ENCODE results near the gene LRRD1. TPM values are rescaled to one million over a fixed set of nuclear protein-coding genes. Genes with fewer than 3 reads are reported as not detected.
"Not testable (repeated sequence)": the region's sequence is repeated elsewhere in the genome, so short reads cannot be mapped to it uniquely, and the experiment has no call there.

LRRD1 gene
- total RNA-seq, 2 experiments from 2014 or later: not detected

GRCh38 chr7:92177362-92177761 lies 1.6 kb downstream of the LRRD1 start:
- H3K27me3 Mint-ChIP-seq: peaks cover 6% of the 10 kb centered on the region
- ATAC-seq (no peak), DNase-seq (no peak)
- ChIA-PET POLR2A (no interaction called here), CTCF (interaction anchor here (0.7 to 1.6 kb wide), 2 partner anchors 15 to 871 kb away, joined by 3 to 6 read pairs; no protein-coding TSS in a partner anchor)
- peaks cover 7% of the 10 kb centered on the region for H3K4me1 Mint-ChIP-seq
- H3K4me3 Mint-ChIP-seq: no peak overlapping the region
- H3K36me3 Mint-ChIP-seq (ENCODE audit: low read depth): no peaks in the 10 kb centered on the region
- no peaks in the 10 kb centered on the region for H3K9me3 Mint-ChIP-seq (ENCODE audit: low read depth)
- intact Hi-C loops (cut with DNase I, micrococcal nuclease): loop anchor here in 1 of 2 experiments (5.0 kb wide), 1 partner anchor 285 kb away; no protein-coding TSS in a partner anchor
- H3K27ac Mint-ChIP-seq: no peak overlapping the region

- H3K36me3 Mint-ChIP-seq (ENCODE audit: low read depth); H3K9me3 Mint-ChIP-seq (ENCODE audit: low read depth); H3K4me1 Mint-ChIP-seq; POLR2A ChIA-PET; DNase-seq; H3K27me3 Mint-ChIP-seq; intact Hi-C loops (cut with DNase I, micrococcal nuclease); CTCF ChIA-PET; H3K27ac Mint-ChIP-seq; H3K4me3 Mint-ChIP-seq; ATAC-seq: not testable (repeated sequence)
Observed at GRCh38 chr7:92169529-92169928, 9.4 kb downstream of the LRRD1 start.

- POLR2A ChIA-PET: no interaction called here
- intact Hi-C loops (cut with DNase I, micrococcal nuclease): no loop called here
- Mint-ChIP-seq H3K4me1 (no peaks in the 10 kb centered on the region), H3K4me3 (no peak overlapping the region), H3K27me3 (peaks cover 9% of the 10 kb centered on the region), H3K9me3 (ENCODE audit: low read depth) (no peaks in the 10 kb centered on the region), H3K36me3 (ENCODE audit: low read depth) (no peaks in the 10 kb centered on the region), H3K27ac (no peak overlapping the region)
- DNase-seq (no peak), ATAC-seq (no peak)
- CTCF ChIA-PET: interaction anchor here (1.9 kb wide), 1 partner anchor 16 kb away, joined by 6 read pairs; no protein-coding TSS in a partner anchor
Observed at GRCh38 chr7:92161271-92161670, 17.7 kb downstream of the LRRD1 start.

- Mint-ChIP-seq H3K27me3 (peaks cover 9% of the 10 kb centered on the region), H3K27ac (no peak overlapping the region), H3K4me1 (no peaks in the 10 kb centered on the region), H3K4me3 (no peak overlapping the region), H3K9me3 (ENCODE audit: low read depth) (no peaks in the 10 kb centered on the region), H3K36me3 (ENCODE audit: low read depth) (no peaks in the 10 kb centered on the region)
- DNase-seq: no peak
- ChIA-PET CTCF (interaction anchor here (0.9 kb wide), 1 partner anchor 51 kb away, joined by 3 read pairs; no protein-coding TSS in a partner anchor), POLR2A (no interaction called here)
- ATAC-seq: no peak
- intact Hi-C loops (cut with DNase I, micrococcal nuclease): no loop called here
Observed at GRCh38 chr7:92158660-92159575, 20.0 kb downstream of the LRRD1 start.

GRCh38 chr7:92156990-92157389 lies 22.0 kb downstream of the LRRD1 start:
- no peak overlapping the region for H3K4me3 Mint-ChIP-seq
- no peak for DNase-seq
- H3K36me3 Mint-ChIP-seq (ENCODE audit: low read depth): no peaks in the 10 kb centered on the region
- CTCF ChIA-PET: interaction anchor here (0.7 kb wide), 1 partner anchor 290 kb away, joined by 3 read pairs; the partner anchor contains the start of gene GATAD1
- H3K27me3 Mint-ChIP-seq: peaks cover 6% of the 10 kb centered on the region
- POLR2A ChIA-PET: no interaction called here
- no peak for ATAC-seq
- intact Hi-C loops (cut with DNase I, micrococcal nuclease): no loop called here
- no peaks in the 10 kb centered on the region for H3K4me1 Mint-ChIP-seq
- H3K9me3 Mint-ChIP-seq (ENCODE audit: low read depth): no peaks in the 10 kb centered on the region
- H3K27ac Mint-ChIP-seq: no peak overlapping the region

GRCh38 chr7:92155108-92155739 lies 23.7 kb downstream of the LRRD1 start:
- intact Hi-C loops (cut with DNase I, micrococcal nuclease): no loop called here
- Mint-ChIP-seq H3K4me3 (no peak overlapping the region), H3K9me3 (ENCODE audit: low read depth) (no peaks in the 10 kb centered on the region), H3K27ac (no peak overlapping the region), H3K36me3 (ENCODE audit: low read depth) (no peaks in the 10 kb centered on the region), H3K27me3 (peaks cover 2% of the 10 kb centered on the region), H3K4me1 (no peaks in the 10 kb centered on the region)
- ChIA-PET CTCF (interaction anchor here (0.5 kb wide), 1 partner anchor 361 kb away, joined by 3 read pairs; no protein-coding TSS in a partner anchor), POLR2A (no interaction called here)
- DNase-seq: no peak
- ATAC-seq: no peak

GRCh38 chr7:92150450-92151017 lies 28.4 kb downstream of the LRRD1 start:
- H3K9me3 Mint-ChIP-seq (ENCODE audit: low read depth): no peaks in the 10 kb centered on the region
- DNase-seq (no peak), ATAC-seq (no peak)
- H3K27ac Mint-ChIP-seq: no peak overlapping the region
- H3K4me1 Mint-ChIP-seq: no peaks in the 10 kb centered on the region
- no peaks in the 10 kb centered on the region for H3K27me3 Mint-ChIP-seq
- no peaks in the 10 kb centered on the region for H3K36me3 Mint-ChIP-seq (ENCODE audit: low read depth)
- CTCF ChIA-PET: no interaction called here
- intact Hi-C loops (cut with DNase I, micrococcal nuclease): no loop called here
- H3K4me3 Mint-ChIP-seq: no peak overlapping the region
- POLR2A ChIA-PET: no interaction called here

GRCh38 chr7:92149736-92150239 lies 29.2 kb downstream of the LRRD1 start:
- Mint-ChIP-seq H3K4me1 (no peaks in the 10 kb centered on the region), H3K9me3 (ENCODE audit: low read depth) (no peaks in the 10 kb centered on the region), H3K36me3 (ENCODE audit: low read depth) (no peaks in the 10 kb centered on the region), H3K27me3 (no peaks in the 10 kb centered on the region), H3K4me3 (no peak overlapping the region), H3K27ac (no peak overlapping the region)
- intact Hi-C loops (cut with DNase I, micrococcal nuclease): no loop called here
- no peak for ATAC-seq
- no peak for DNase-seq
- ChIA-PET CTCF (interaction anchor here (1.0 kb wide), 1 partner anchor 20 kb away, joined by 3 read pairs; no protein-coding TSS in a partner anchor), POLR2A (no interaction called here)

GRCh38 chr7:92143192-92143880 lies 35.6 kb downstream of the LRRD1 start:
- H3K4me3 Mint-ChIP-seq; ATAC-seq; H3K9me3 Mint-ChIP-seq (ENCODE audit: low read depth); DNase-seq; H3K27me3 Mint-ChIP-seq; H3K36me3 Mint-ChIP-seq (ENCODE audit: low read depth); H3K4me1 Mint-ChIP-seq; intact Hi-C loops (cut with DNase I, micrococcal nuclease); CTCF ChIA-PET; H3K27ac Mint-ChIP-seq: not testable (repeated sequence)
- POLR2A ChIA-PET: interaction anchor here (0.6 kb wide), 1 partner anchor 10 kb away, joined by 3 read pairs; no protein-coding TSS in a partner anchor

GRCh38 chr7:92142791-92143190 lies 36.2 kb downstream of the LRRD1 start:
- CTCF ChIA-PET; intact Hi-C loops (cut with DNase I, micrococcal nuclease); POLR2A ChIA-PET: not testable (repeated sequence)

GRCh38 chr7:92141161-92141560 lies 37.8 kb downstream of the LRRD1 start:
- Mint-ChIP-seq H3K9me3 (ENCODE audit: low read depth) (no peaks in the 10 kb centered on the region), H3K4me3 (no peak overlapping the region), H3K27ac (no peak overlapping the region), H3K27me3 (no peaks in the 10 kb centered on the region), H3K36me3 (ENCODE audit: low read depth) (no peaks in the 10 kb centered on the region), H3K4me1 (no peaks in the 10 kb centered on the region)
- POLR2A ChIA-PET: no interaction called here
- intact Hi-C loops (cut with DNase I, micrococcal nuclease): no loop called here
- CTCF ChIA-PET: no interaction called here
- DNase-seq (no peak), ATAC-seq (no peak)

More at GRCh38 chr7:92142791-92143190, 36.2 kb downstream of the LRRD1 start:
- not testable (repeated sequence) for H3K9me3 Mint-ChIP-seq (ENCODE audit: low read depth); H3K4me1 Mint-ChIP-seq; DNase-seq; H3K27ac Mint-ChIP-seq; ATAC-seq; H3K36me3 Mint-ChIP-seq (ENCODE audit: low read depth); H3K4me3 Mint-ChIP-seq; H3K27me3 Mint-ChIP-seq
